GM18499 (cell line): ENCODE results near the gene TTI1.

Experiments
- ATAC-seq: cut with Tn5 transposase; IDR thresholded peaks from one replicate; pipeline ENCODE4 v1.9.1; 2021; ENCODE audit warnings: moderate number of reproducible peaks; ENCODE audit not compliant: insufficient read depth, unreplicated experiment

Gene TTI1

DNA sequence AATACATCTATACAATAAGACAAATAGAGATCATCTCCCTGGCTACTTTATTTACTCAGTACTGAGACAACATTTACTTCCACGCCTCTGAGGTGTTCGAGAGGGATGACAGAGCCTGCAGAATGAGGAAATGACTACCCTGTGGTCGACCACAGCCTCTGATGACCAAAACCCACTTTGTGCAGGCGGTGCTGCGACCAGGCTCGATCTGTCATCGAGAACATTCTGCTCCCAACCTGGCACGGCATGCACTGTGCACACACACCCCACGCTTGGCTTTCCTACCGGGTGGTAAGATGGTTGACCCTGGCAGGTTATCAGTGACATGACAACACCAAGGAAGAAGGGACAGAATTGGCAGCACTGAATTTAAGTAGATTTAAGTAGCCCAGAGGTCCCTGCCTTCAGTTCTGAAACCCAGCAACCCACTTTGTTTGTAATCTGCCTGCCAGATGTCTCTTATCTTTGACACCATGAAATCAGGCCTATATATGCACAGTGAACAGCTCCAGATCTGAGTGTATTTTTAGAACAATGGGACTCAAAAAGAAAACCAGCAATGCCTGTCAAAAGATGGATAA is 42.6 kb downstream of the TTI1 start:
- peak; percentile 69 for ATAC-seq

DNA sequence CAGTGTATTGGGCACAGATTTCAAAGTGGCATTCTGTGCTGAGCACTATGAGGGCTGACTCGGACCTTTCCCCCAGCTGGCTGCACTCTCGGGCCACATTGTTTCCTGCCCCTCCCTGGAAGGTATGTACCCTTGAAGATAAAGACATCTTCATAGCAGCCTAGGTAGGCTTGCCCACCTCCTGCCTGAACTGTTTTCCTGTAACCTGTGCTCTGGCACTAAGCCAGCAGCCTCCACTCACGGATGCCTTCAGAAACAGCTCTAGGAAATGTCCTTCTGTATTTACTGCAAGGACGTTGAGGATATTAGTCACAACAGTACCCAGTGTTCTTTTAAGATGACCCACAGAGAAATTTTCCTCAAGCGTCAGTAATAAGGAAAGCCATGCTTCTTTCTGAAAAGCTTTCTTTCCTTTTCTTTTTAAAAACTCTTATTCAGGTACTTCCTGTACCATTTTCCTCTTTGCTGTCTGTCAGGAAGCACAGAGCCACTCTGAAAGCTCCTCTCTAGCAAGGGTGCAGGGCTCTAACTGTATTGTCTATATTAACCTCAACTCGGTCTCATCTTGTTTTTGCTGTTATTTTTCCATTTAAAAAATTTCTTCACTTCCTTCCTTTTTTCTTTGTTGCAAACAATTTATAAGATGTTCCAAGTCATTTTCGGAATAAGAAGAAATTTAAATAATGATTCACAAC is 43.5 kb downstream of the TTI1 start:
- no peak for ATAC-seq

DNA sequence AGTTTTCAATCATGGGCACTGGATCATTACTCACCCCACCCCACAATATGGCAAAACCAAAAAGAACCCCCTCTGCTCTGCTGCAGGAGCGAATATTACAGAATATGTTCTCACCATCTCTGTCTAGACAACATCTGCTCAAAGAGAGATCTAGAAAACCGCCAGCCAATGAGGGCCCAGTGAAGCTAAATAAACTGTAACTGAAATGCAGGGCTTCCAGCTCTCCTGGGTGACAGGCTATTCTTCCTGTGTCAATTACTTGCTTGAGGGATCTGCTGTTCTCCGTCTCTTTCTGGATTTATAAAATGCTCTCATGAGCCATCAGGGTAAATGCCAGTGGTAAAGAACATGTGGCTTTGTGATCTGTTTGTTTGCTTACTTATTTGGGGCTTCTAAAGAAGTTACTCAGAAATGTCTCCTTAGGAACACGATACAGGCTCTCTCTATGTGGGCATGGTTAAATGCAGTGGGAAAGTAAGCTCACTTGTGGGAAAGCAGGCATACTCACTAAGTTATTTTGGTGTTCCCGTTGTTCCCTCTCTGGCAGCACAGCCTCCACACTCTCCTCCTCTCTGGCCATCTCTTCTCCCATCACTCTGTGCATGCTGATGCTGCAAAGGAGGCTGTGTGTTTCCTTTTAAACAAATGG is 44.8 kb downstream of the TTI1 start:
- no peak for ATAC-seq

DNA sequence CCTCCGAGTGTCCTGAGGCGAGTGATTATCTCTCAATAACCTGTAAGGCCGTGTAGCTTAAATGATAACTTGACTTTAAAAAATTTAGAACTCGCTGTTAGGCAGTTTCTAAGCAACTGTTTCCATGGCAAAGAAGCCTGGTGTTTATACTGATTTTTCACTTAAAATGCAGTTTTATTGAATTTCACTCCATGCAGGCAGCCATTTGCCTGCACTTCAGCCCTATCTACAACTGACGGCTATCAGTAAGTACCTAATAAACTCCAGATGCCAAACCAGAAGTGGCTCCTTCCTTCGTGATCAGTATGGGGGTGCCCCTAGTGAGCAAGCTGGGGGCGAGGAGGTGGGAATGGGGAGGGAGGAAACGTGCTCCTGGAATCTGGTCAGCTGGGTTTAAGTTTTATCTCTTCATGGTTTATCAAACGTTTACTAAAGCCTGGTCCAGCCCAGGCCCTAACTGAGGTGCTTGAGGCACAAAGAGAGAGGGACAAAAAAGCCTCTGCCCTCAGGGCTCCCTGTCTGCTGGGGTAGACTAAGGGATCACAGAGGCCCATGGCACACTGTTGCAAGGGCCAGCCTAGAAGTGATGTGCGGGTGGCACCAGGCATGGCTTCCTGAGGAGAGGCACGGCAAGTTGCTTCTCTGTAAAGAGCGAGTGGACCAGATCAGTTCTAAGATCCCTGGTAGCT is 45.5 kb downstream of the TTI1 start:
- no peak for ATAC-seq

DNA sequence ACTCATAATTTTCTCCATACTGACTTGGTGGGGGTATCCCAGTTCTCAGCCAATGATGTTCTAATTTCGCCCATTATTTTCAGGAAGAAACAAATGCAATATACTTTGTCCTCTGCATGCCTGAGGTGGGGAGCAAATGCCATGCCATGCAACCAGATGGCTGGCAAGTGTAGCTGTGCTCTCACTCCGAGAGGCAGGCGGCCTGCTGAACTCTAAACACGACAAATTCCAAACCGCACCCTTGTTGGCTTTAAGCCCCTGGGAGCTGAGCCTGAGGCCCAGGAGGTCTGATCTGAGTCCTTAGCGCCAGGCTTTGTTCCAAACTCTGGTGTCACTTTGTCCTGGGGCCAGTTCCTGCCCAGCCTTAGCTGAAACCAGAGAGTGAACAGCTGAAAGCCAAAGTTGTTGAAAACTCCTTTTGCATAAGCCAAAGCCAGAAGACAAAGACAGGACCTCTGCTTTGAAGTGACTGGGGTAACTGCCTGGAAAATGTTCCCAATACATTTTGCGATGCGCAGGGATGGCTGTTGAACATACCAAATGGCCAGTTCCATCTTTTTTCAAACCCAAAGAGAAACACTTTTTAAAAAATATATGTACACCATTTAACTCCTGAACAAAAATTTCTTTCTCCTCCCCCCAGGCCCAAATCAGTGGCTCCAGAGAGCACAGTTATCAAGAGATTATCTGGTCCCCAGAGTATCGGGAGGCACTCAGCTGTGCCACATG is 46.2 kb downstream of the TTI1 start:
- no peak for ATAC-seq

DNA sequence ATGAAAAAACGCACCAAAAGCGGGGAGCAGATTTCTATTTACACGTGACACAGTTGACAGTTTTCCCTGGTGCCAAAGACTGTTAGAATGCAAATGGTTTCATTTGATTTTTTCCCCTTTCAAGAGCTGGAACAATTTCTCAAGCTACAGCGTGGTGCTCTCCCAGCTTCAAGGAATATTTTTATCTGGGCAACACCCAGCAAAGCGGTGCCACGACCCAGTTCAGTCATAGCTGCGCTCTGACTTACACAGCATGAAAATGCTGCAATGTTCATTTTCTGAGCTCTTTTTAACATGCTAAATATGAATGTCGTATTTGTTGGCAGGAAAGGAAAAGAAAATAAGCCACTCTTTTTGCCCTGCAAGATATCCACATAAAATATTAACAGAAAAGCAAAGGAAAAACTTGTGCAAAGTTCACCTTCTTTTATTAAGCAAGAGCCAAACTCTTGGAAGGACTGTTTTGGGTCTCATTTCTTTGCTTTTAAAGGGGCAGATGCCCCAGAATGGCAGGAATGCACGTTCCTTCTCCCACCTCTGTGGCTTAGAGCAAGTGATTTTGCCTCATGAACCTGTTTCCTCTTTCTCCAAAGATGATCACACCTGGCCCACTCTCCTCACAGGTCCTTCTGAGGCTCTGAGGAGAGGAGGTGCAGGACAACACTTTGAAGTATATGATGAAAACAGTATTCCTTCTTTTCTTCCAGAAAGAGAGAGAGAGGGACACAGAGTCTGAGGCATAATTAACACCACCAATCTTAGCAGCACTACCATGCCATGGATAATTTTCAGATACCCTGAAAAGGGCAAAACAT is 47.0 kb downstream of the TTI1 start:
- ATAC-seq, result no peak

DNA sequence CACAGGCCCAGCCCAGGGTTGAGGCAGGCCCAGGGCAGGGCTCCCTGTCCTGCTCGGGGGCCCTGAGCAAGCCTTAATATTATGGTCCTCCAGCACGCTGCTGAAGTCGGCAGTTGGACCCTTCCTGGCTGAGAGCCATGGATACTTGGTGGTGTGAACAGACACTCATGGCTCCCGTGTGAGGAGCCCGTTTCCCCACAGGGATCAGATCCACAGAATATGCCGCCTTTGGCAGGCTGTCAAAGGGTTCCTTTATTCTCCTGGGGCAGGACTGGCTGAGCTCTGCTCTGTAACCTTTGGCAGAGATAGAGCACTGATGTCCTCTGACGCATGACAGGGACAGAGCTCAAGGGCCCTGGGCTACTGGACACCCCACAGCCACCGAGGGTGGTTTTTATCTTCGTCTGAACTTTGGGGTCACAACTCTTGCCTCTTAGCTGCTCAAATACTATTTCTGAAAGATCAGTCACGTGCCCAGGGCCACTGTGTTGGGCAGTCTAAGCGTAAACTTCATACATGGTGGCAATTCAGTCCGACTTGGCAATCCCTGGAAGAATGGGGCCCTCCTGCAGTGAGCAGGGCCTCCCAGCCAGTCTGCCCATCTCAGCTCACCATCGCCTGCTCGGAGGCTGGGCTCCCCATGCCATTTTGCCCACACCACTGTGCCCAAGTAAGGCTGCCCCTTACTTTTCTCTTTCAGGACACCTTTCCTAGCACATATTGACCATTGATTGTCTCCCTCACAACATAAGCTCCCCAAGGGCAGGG is 49.1 kb downstream of the TTI1 start:
- no peak for ATAC-seq

DNA sequence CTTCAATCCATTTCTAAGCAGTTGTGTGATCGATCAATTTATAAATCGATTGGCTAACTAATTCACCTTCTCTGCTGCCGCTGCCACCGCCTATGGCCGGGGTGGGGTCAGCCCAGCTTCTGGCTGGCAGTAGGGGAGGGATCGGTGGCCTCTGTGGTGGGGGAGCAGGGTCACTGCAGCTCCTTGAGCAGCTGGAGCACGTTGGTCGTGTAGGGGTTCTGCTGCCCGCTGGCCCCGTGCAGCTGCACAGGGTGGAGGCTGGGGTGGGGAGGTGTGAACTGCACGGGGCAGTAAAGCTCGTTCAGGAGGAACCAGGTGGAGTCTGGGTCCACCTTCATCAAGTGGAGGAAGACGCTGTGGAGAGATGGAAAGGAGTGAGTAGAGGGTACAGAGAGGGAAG is 50.0 kb downstream of the TTI1 start:
- ATAC-seq, result no peak

DNA sequence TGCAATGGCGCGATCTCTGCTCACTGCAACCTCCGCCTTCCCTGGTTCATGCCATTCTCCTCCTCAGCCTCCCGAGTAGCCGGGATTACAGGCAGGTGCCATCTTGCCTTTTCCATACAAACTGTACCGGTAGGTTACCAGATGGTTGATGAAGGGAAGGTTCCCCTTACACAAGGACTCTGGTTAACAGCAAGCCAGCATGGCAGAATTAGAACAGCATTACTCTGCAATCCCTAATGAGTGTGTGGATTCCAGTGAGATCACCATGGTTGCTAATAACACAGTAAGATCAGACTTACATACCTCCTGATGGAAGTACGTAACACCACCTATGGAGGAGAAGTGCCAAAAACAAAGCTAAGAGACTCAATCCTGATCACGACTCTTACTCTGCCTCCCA is 51.7 kb downstream of the TTI1 start:
- ATAC-seq, result no peak

DNA sequence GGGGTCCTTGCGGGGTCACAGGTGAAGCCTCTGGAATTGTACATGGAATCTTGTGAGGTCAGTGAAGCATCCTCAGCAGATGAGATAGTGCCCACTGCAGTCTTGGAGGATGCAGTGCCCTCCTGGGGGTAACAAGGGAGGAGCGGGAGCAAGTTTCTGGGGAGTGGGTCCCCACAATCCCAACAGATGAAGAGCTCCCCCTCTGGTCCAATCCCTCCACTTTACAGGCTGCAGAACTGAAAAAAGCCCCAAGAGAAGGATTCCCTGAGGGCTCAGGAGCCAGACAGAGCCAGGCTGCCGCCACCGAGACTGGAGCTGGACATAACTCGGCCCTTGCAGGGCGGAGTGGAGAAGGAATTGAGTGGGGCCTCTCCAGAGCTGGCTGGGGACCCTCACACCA is 52.4 kb downstream of the TTI1 start:
- ATAC-seq, result no peak

DNA sequence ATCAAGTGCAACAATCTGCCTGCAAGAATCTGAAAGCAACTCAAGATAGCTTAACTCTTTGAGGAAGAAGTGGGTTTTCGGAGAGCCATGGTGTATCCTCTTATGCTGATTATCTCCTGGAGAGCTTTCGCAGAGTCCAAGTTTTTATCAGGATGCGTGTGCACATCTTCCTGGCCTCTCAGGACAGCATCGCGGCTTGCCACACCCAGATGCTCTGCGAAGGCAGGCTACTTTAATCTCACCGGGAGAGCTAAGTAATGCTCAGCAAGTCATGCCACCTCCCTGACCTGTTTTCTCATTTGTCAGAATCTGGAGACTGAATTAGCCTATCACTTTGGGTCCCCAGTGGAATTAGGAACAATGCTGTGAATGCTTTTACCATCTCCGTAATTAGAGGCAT is 52.9 kb downstream of the TTI1 start:
- ATAC-seq, result no peak

DNA sequence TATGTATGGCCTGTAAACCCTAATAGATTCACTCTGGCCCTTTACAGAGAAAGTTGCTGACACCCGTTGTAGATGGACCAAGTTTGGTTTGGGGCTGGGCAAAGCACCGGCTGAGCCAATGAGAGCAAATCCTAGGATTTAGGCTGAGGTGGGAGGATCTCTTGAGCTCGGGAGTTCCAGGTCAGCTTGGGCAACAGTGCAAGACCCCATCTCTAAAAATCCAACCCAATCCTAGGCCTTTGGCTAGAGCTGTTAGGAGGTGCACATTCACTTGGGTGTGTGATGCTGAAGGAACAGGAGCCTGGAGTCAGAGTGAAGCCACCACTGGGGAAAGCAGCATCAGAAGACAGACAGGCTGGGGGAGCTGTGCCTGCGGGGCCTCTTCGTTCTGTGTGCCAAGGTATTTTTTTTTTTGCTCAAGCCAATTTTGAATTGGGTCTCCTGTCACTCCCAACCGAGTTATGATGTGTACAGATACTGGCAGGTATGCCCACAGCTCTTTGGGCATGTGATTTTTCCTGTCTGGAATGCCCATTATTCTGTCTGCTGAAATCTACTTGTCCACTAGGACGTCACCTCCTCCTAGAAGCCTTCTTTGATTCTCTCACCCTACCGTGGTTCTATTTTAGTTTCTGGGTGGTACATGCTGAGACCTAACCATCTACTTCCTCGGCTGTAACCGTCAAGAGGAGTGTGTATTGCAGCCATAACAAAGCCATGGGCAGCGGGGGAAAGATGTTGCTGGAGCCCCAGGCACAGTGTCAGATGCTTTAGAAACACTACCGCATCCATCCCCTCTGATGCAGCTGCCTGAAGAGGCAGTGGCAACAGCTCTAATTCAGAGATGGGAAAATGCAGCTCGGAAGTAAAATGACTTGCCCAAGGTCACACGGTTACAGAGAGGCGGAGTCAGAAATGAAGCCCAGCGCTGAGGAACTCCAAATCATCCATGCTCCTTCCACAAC is 54.0 kb downstream of the TTI1 start:
- ATAC-seq, result no peak

DNA sequence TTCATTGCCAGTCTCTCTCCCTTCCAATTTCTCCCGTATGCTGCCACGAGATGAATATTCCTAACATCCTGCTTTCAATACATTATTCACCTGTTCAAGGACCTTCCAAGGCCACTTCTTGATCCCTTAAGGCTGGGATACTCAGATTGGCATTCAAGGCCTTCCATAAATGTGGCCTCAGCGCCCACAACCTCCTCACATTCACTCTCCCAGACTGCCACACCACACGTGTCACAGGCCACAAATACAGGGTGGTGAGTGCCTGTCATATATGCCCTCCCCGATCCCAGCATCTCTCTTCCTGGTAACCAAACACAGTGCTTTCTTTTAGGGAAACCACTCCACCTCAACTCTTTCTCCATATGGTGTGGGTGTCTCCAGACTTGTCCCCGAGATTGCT is 55.5 kb downstream of the TTI1 start:
- no peak for ATAC-seq

DNA sequence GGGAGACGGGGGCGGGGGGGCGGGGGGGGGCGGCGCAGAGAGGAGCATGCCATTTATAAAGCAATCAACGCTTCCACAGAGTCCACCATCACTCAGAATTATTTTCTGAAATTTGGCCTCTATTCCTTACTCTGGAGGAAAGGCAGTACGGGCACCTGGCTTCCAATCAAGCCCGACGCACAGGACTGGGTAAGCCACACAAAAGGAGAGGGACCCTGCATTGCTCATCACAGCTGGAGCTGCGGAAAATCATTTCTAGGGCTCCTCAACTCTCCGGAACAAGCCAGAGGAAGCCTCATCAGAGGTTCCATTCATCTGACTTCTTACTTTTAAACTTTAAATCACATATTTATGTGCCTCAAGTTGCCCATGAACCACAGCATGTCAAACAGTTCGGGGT is 55.9 kb downstream of the TTI1 start:
- no peak for ATAC-seq

DNA sequence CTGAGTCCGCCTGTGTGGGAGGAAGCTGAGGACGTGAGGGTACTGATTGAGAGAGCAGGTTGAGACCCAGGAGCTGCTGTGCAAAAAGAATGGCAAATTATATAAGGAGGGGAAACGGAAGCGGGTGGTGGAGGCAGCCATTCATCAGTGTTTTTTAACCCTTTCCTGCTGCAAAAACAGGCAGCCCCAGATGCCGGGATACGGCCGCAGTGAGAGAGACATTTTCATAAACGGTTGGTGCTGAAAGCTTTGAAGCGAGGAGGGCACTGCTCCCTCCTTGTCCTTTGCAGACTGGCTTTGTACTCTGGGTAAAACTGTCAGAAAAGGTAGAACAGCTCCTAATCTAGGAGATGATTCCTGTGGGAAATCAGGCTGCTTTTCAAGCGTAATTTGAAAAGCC is 56.4 kb downstream of the TTI1 start:
- no peak for ATAC-seq

DNA sequence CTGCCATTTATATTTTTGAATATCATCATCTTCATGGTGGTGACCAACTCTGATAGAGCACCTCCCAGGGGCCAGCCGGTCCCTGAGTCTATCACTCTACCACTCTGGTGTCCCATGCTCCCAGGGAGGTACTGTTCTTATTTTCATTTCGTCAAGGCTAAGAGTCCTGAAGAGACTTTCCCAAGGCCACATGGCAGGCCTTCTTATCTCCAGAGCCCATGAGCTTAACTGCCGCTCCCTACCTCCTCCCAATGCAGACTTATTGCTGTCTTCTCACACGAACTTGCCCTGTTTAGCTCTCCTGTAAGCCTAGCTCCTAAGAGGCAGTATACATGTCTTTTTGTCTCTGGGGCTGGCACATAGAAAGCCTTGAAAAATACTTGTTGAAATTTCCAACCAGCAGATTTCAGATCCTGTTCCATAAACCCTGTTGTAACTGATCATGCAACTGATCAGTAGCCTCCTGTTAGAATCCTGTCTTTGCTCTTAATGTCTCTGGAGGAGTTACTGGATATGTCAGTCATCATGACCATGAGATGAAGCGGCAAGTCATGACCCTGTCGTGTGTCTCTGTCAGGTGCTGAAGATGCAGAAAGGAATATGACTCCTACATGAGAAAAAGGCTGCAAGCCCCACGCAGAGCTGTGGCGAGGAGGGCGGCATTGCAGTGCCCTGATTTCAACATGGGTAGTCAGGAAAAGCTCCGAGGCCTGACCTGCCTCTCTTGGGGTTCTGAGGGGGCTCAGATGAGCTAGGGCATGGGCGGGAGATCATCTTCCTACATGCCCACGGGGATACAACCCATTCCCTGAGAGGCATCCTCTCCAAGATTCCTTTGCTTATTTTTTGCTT is 60.0 kb downstream of the TTI1 start:
- ATAC-seq, result no peak
